Breast epithelium (tissue), 4 donors: Measurements from ENCODE around the gene NPIPA1. TPM values are rescaled to one million over a fixed set of nuclear protein-coding genes. Genes with fewer than 3 reads are reported as not detected.
"Not testable (repeated sequence)": the region's sequence is repeated elsewhere in the genome, so short reads cannot be mapped to it uniquely, and the experiment has no call there.

ENCODE experiments used
- DNase-seq, 2 donors: peaks; one replicate each; pipeline ENCODE4 v3.0.0-alpha.2; 2019; ENCODE audit warnings: low spot score in 2 of 2
- H3K27ac ChIP-seq, 2 donors: fragments of 200-600 bp; sonication (generic) in 1 of 2; one replicate each; pipeline ENCODE4 v1.5.1; 2016 to 2019; ENCODE audit warnings: mild to moderate bottlenecking in 1 of 2
- H3K27me3 ChIP-seq, 2 donors: fragments of 200-600 bp; sonication (generic) in 1 of 2; one replicate each; pipeline versions ENCODE4 v1.5.1 to v1.6.0; 2017 to 2019; ENCODE audit warnings: control low read depth in 1 of 2, mild to moderate bottlenecking in 1 of 2
- H3K36me3 ChIP-seq: fragments of 200-600 bp; one replicate; pipeline ENCODE4 v1.5.1; 2019
- H3K4me1 ChIP-seq, 2 donors: fragments of 200-600 bp; sonication (generic); one replicate each; pipeline ENCODE4 v1.5.1; 2016 to 2019; ENCODE audit warnings: control low read depth in 1 of 2
- H3K4me3 ChIP-seq, 3 donors: fragments of 200-600 bp; sonication (generic); 1 replicate in 2 of 3; 2 replicates in 1 of 3; pipeline ENCODE4 v1.5.1; 2016 to 2019; ENCODE audit warnings: mild to moderate bottlenecking in 3 of 3, moderate library complexity in 2 of 3
- H3K9me3 ChIP-seq, 2 donors: fragments of 200-600 bp; sonication (generic) in 1 of 2; one replicate each; pipeline ENCODE4 v1.5.1; 2016 to 2019; ENCODE audit warnings: control low read depth in 1 of 2
- intact Hi-C: fragments of 100-400 bp; cut with DNase I; formaldehyde crosslinking; loops from one replicate; pipeline ENCODE4 v1.15.1; 2023; ENCODE audit warnings: low total_unique reads
- total RNA-seq, 3 donors: library from RNA; depleted of rRNA; stranded (reverse); fragments of >200 nt; gene quantifications; one replicate each; pipeline ENCODE4 v1.1.0, GENCODE V29; 2016

Gene NPIPA1
- total RNA-seq: 10 to 100 TPM; 61.0 to 82.9 (median 77.1) TPM

DNA sequence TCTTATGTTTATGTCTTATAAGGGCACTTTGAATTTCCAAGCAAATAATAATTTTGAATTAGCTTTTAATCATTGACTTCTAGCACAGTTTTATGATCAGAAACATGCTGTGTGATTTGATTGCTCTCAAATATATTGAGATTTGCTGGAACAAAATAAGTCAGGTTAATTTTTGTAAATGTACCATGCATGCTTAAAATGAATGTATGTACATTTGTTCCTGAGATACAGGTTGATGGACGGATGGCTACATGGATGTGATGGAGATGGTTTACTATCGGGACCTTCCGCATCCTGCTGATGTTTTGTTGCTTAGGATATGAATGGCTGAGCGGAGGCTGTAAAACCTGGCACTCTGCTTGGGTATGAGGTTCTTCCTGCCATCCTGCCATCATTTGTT, at the start of gene NPIPA1:
TSS of gene NPIPA1 (plus strand) at position 301 of the 400 bp plus-strand sequence. CDS start at position 301, 0 bp downstream.
- H3K4me1 ChIP-seq, intact Hi-C loops, H3K27ac ChIP-seq, H3K27me3 ChIP-seq, H3K36me3 ChIP-seq, DNase-seq, H3K4me3 ChIP-seq, H3K9me3 ChIP-seq: not testable (repeated sequence)

- H3K27ac ChIP-seq, H3K4me1 ChIP-seq, H3K36me3 ChIP-seq, H3K9me3 ChIP-seq, DNase-seq, intact Hi-C loops, H3K27me3 ChIP-seq, H3K4me3 ChIP-seq: not testable (repeated sequence)
Observed at GRCh38 chr16:14892111-14892510, 45.1 kb upstream of the NPIPA1 start.

GRCh38 chr16:14895382-14895781, 41.9 kb upstream of the NPIPA1 start:
- H3K27me3 ChIP-seq, H3K27ac ChIP-seq, H3K36me3 ChIP-seq, intact Hi-C loops, H3K9me3 ChIP-seq, H3K4me3 ChIP-seq, DNase-seq, H3K4me1 ChIP-seq: not testable (repeated sequence)

- DNase-seq, intact Hi-C loops: not testable (repeated sequence)
Observed at GRCh38 chr16:14896023-14896422, 41.2 kb upstream of the NPIPA1 start.

DNA sequence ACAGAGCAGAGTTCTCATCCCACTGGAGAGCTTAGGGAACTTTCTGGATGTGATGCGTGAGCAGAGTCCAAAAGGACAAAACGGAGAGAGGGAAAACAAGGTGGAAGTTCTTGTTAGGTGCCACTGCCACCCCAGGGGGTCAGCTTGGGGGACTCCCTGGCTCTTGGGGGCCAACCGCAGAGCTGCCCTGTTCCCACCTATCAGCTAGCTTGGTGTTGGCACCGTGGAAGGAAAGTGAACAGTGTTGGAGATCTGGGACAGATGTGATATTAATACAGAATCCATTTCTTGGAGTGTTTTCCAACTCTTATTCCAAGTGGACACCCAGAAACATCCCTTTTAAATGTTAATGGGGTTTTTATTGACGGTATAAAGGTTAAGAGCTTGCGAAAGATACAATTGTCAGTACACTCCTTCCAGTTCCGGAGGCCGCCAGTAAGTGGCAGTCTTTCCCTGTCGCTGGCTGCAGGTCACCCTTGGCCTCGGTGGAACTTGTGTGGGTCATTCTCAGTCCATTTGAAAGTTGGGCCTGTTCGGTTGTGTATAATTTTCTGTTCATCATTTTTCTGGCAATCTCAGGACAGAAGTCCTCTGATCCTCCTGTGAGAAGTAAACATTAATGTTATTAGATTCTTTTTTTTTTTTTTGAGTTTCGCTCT, 40.1 kb upstream of the NPIPA1 start:
- H3K27ac ChIP-seq, intact Hi-C loops, H3K27me3 ChIP-seq, DNase-seq, H3K36me3 ChIP-seq, H3K4me1 ChIP-seq, H3K9me3 ChIP-seq, H3K4me3 ChIP-seq: not testable (repeated sequence)

More at GRCh38 chr16:14896023-14896422, 41.2 kb upstream of the NPIPA1 start:
- not testable (repeated sequence) for H3K4me3 ChIP-seq, H3K27me3 ChIP-seq, H3K4me1 ChIP-seq, H3K36me3 ChIP-seq, H3K27ac ChIP-seq, H3K9me3 ChIP-seq

- H3K36me3 ChIP-seq, H3K27me3 ChIP-seq, H3K27ac ChIP-seq, intact Hi-C loops, H3K4me3 ChIP-seq, H3K4me1 ChIP-seq, H3K9me3 ChIP-seq, DNase-seq: not testable (repeated sequence)
Observed at GRCh38 chr16:14898162-14898561, 39.1 kb upstream of the NPIPA1 start.

DNA sequence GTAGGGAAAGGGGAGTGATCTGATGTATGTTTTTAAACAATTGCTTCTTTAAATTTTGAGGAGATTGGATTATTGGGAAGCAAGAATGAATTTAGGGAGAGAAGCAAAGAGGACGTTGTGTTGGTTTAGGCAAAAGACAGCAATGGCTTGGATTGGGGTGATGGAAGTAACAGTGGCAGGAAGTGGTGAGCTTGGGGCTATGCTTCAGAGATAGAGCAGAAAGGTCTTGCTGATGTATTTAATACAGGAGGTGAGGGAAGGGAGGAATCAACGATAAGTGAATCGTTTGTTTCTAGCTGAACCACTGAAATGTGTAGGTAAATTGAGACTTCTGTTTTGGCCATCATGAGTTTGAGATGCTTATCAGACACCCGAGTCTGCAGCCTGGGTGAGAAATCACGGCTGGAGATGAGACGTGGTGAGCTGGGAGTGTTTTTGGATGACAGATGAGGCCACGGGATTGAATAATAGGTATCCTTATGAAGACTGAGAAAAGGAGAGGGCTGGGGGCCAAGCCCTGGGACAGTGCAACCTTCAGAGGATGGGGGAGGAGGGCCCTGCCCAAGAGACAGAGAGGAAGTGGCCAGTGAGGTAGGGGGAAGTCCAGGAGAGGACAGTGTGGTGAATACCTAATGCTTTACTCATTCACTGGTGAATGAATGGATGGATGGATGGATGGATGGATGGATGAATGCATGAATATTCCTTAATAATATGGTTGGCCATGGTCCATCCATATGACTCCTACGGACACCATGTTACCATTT, 33.9 kb upstream of the NPIPA1 start:
- H3K36me3 ChIP-seq, H3K4me3 ChIP-seq, H3K27ac ChIP-seq, intact Hi-C loops, H3K4me1 ChIP-seq, DNase-seq, H3K27me3 ChIP-seq, H3K9me3 ChIP-seq: not testable (repeated sequence)

GRCh38 chr16:14909744-14910143, 27.5 kb upstream of the NPIPA1 start:
- H3K4me1 ChIP-seq, H3K4me3 ChIP-seq, intact Hi-C loops, DNase-seq, H3K27me3 ChIP-seq, H3K27ac ChIP-seq, H3K36me3 ChIP-seq, H3K9me3 ChIP-seq: not testable (repeated sequence)

- H3K9me3 ChIP-seq, H3K36me3 ChIP-seq, H3K4me1 ChIP-seq, intact Hi-C loops, DNase-seq, H3K27me3 ChIP-seq, H3K4me3 ChIP-seq, H3K27ac ChIP-seq: not testable (repeated sequence)
Observed at GRCh38 chr16:14910833-14911629, 26.2 kb upstream of the NPIPA1 start.

GRCh38 chr16:14911954-14912353, 25.3 kb upstream of the NPIPA1 start:
- H3K36me3 ChIP-seq, H3K4me1 ChIP-seq, intact Hi-C loops, H3K9me3 ChIP-seq, H3K27me3 ChIP-seq: not testable (repeated sequence)
- peak; percentile 44 to 77 for DNase-seq
- H3K4me3 ChIP-seq: peak overlapping the region; percentile 51 to 71 (median 55)
- H3K27ac ChIP-seq: peak overlapping the region in 1 of 2 donors; percentile 75

GRCh38 chr16:14912588-14912987, 24.7 kb upstream of the NPIPA1 start:
- H3K36me3 ChIP-seq, H3K27me3 ChIP-seq, H3K4me3 ChIP-seq, H3K27ac ChIP-seq, DNase-seq, H3K4me1 ChIP-seq, intact Hi-C loops, H3K9me3 ChIP-seq: not testable (repeated sequence)

DNA sequence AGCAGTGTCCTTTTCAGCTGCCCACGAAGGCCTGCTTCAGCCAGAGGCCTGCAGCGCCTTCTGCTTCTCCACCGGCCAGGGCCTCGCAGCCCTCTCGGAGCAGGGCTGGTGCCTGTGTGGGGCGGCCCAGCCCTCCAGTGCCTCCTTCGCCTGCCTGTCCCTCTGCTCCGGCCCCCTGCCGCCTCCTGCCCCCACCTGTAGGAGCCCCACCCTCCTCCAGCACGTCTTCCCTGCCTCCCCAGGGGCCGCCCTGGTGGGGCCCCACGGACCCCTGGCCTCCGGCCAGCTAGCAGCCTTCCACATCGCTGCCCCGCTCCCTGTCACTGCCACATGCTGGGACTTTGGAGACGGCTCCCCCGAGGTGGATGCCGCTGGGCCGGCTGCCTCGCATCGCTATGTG, 18.7 kb upstream of the NPIPA1 start:
- H3K27ac ChIP-seq, H3K36me3 ChIP-seq, H3K4me1 ChIP-seq, H3K27me3 ChIP-seq, H3K4me3 ChIP-seq, DNase-seq, H3K9me3 ChIP-seq, intact Hi-C loops: not testable (repeated sequence)
